ENCODE data around the gene PLCH2.

Gene PLCH2

DNA sequence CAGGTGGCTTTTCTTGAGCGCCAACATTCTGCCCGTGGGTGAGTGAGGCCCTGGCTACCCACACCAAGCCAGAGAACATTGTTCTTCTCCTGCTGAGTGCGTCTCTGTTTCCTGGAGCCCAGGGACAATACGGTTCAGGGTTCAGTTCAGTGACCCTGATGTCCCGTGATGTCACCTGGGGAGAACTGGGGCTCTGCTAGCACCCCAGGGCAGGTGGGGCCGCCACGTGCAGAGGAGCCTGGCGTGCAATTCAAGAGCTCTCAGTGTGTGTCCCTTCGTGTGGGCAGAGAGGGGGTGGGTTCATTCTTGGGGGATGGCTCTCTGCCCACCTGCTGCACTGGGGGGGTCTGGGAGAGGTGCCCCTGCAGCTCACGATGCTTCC is 45.5 kb upstream of the PLCH2 start:
- no peak for TF ChIP-seq CTCF (conservative IDR thresholded peaks at IDR 0.05; ENCODE audit: low read depth, low read length)
- no peak for DNase-seq (ENCODE audit: low read depth)
- H3K4me3 ChIP-seq (ENCODE audit: low read length): no peak overlapping the region

DNA sequence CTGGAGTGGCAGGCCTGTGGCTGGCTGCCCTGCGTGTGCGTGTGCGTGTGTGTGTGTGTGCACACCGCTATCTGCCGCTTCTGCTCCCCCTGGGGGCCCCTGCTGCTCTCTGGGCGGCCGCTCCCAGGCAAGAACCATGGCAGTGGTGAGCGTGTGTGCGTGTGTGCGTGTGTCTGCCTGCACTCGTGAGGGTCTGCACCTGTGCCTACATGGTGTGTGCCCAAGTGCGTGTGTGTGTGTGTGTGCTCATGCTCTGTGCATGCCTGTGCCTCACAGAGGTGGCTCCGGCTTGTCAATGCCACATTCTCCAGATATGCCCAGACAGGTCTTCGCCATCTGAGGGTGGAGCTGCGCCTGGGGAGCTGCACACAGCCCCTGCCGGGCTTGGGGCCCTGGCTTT is 45.0 kb upstream of the PLCH2 start:
- H3K4me3 ChIP-seq (ENCODE audit: low read length): no peak overlapping the region
- TF ChIP-seq CTCF (conservative IDR thresholded peaks at IDR 0.05; ENCODE audit: low read depth, low read length): no peak
- no peak for DNase-seq (ENCODE audit: low read depth)

DNA sequence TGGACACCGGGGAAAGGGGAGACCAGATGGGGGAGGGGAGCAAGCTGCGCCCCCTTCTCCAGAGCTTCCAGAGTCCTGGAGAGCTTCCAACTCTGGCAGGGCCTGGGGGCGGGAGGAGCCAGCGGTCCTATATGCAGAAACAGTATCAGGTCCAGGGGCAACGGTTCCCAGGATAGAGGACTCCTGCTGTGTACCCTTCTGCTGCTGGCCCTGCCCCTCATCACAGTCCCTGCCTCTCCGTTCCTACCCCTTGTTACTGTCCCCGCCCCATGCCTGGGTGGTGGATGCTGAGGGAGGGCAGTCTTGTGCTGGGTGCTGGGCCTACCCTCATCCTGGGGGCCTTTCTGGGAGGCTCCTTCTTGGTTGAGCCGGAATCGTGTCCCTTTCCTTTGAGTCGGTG is 44.6 kb upstream of the PLCH2 start:
- no peak overlapping the region for H3K4me3 ChIP-seq (ENCODE audit: low read length)
- no peak for TF ChIP-seq CTCF (conservative IDR thresholded peaks at IDR 0.05; ENCODE audit: low read depth, low read length)
- DNase-seq (ENCODE audit: low read depth): no peak

DNA sequence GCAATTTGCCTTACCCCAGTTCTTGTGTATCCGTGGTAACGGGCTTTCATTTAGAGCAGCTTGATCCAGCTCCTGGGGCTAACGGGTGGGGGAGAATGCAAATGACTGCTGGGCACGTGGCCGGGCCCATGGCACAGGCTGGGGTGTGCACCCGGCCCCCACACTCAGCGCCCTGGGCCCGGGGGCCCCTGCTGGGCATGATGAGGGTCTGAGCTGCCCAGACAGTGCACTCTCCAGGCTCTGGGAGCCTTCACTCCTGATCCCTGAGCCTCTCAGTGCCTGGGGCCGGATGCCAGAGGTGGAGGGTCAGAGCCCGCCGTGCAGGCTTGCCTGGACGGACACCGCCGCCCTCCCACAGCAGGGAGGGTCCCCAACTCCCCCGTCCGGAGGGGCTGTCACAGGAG is 43.6 kb upstream of the PLCH2 start:
- no peak for TF ChIP-seq CTCF (conservative IDR thresholded peaks at IDR 0.05; ENCODE audit: low read depth, low read length)

DNA sequence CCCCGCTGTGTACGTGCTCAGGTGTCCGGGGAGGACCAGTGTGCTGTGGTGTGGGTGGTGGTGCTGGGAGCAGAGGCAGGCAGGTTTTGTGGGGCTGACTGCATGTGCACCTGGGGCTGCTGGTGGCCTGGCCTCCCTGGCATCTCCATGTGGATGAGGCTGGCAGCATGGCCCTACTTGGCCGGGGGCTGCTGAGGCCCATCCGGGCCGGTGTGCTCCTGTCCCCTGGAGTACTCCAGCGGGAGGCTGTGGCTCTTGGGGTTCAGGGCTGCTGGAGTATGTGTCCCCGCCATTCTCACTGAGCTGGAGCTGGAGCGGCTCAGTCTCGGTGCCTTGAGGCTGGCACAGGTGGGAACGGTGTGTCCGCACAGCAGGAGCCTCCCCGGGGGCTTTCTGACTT is 42.9 kb upstream of the PLCH2 start:
- TF ChIP-seq CTCF (conservative IDR thresholded peaks at IDR 0.05; ENCODE audit: low read depth, low read length): no peak
- H3K4me3 ChIP-seq (ENCODE audit: low read length): no peak overlapping the region
- DNase-seq (ENCODE audit: low read depth): no peak

More for the DNA sequence above, 43.6 kb upstream of the PLCH2 start:
- H3K4me3 ChIP-seq (ENCODE audit: low read length): no peak overlapping the region
- no peak for DNase-seq (ENCODE audit: low read depth)

- H3K4me3 ChIP-seq (ENCODE audit: low read length): no peak overlapping the region
- no peak for DNase-seq (ENCODE audit: low read depth)
- no peak for TF ChIP-seq CTCF (conservative IDR thresholded peaks at IDR 0.05; ENCODE audit: low read depth, low read length)
These were observed 42.0 kb upstream of the PLCH2 start for GRCh38 chr1:2433936-2434655.

- no peak for DNase-seq (ENCODE audit: low read depth)
- TF ChIP-seq CTCF (conservative IDR thresholded peaks at IDR 0.05; ENCODE audit: low read depth, low read length): no peak
- H3K4me3 ChIP-seq (ENCODE audit: low read length): no peak overlapping the region
These were observed 41.0 kb upstream of the PLCH2 start for GRCh38 chr1:2435091-2435490.
